8988T (cell line): Measurements from ENCODE around the gene PRKCE.

ENCODE experiments used
- DNase-seq: peaks from one replicate; pipeline ENCODE4 v3.0.0; 2011

Gene PRKCE

GRCh38 chr2:45729753-45730512, 78.5 kb downstream of the PRKCE start:
- no peak for DNase-seq

GRCh38 chr2:45731141-45731540, 79.7 kb downstream of the PRKCE start:
- no peak for DNase-seq

GRCh38 chr2:45732436-45732835, 81.0 kb downstream of the PRKCE start:
- DNase-seq = no peak

- no peak for DNase-seq
Observed at GRCh38 chr2:45732946-45733345, 81.5 kb downstream of the PRKCE start.

GRCh38 chr2:45734336-45734735, 82.9 kb downstream of the PRKCE start:
- no peak for DNase-seq

GRCh38 chr2:45734952-45735351, 83.5 kb downstream of the PRKCE start:
- no peak for DNase-seq

- DNase-seq = no peak
Observed at GRCh38 chr2:45736757-45737704, 85.6 kb downstream of the PRKCE start.

- no peak for DNase-seq
Observed at GRCh38 chr2:45739796-45740485, 88.5 kb downstream of the PRKCE start.

- no peak for DNase-seq
Observed at GRCh38 chr2:45741161-45741850, 89.8 kb downstream of the PRKCE start.

GRCh38 chr2:45743531-45744396, 92.3 kb downstream of the PRKCE start:
- no peak for DNase-seq

- no peak for DNase-seq
Observed at GRCh38 chr2:45745231-45745630, 93.8 kb downstream of the PRKCE start.

- no peak for DNase-seq
Observed at GRCh38 chr2:45746888-45747287, 95.4 kb downstream of the PRKCE start.

GRCh38 chr2:45747363-45747762, 95.9 kb downstream of the PRKCE start:
- DNase-seq = no peak

GRCh38 chr2:45748239-45748638, 96.8 kb downstream of the PRKCE start:
- DNase-seq = no peak

- DNase-seq = no peak
Observed at GRCh38 chr2:45750001-45750400, 98.5 kb downstream of the PRKCE start.

GRCh38 chr2:45750484-45750883, 99.0 kb downstream of the PRKCE start:
- DNase-seq = no peak

- no peak for DNase-seq
Observed at GRCh38 chr2:45753381-45753780, 101.9 kb downstream of the PRKCE start.

- no peak for DNase-seq
Observed at GRCh38 chr2:45754131-45755010, 102.9 kb downstream of the PRKCE start.

GRCh38 chr2:45755585-45756335, 104.3 kb downstream of the PRKCE start:
- no peak for DNase-seq

GRCh38 chr2:45758018-45758417, 106.5 kb downstream of the PRKCE start:
- no peak for DNase-seq
